ENCODE data around the gene FAM72B. TPM values are rescaled to one million over a fixed set of nuclear protein-coding genes. Genes with fewer than 3 reads are reported as not detected.
"Not testable (repeated sequence)": the region's sequence is repeated elsewhere in the genome, so short reads cannot be mapped to it uniquely, and the experiment has no call there.

The FAM72B gene
- total RNA-seq, 1 donor from 2014 or later, result 2.1 TPM

- ATAC-seq, result not testable (repeated sequence)
Measured at GRCh38 chr1:121200232-121200631, 16.1 kb upstream of the FAM72B start.

- ATAC-seq, result not testable (repeated sequence)
Measured at GRCh38 chr1:121199763-121200162, 15.6 kb upstream of the FAM72B start.

- not testable (repeated sequence) for ATAC-seq
Measured at GRCh38 chr1:121197095-121197882, 13.1 kb upstream of the FAM72B start.

GRCh38 chr1:121192512-121192911 lies 8.4 kb upstream of the FAM72B start:
- not testable (repeated sequence) for ATAC-seq

- ATAC-seq, result not testable (repeated sequence)
Measured at GRCh38 chr1:121187914-121188313, 3.8 kb upstream of the FAM72B start.

GRCh38 chr1:121186191-121186590 lies 2.1 kb upstream of the FAM72B start:
- ATAC-seq, result not testable (repeated sequence)

- ATAC-seq, result peak; percentile 45
Measured at GRCh38 chr1:121185140-121185708, 1.1 kb upstream of the FAM72B start.

GRCh38 chr1:121183867-121184266 lies 273 bp downstream of the FAM72B start:
- not testable (repeated sequence) for ATAC-seq

- not testable (repeated sequence) for ATAC-seq
Measured at GRCh38 chr1:121178197-121178596, 5.9 kb downstream of the FAM72B start.

- ATAC-seq, result not testable (repeated sequence)
Measured at GRCh38 chr1:121176649-121177048, 7.5 kb downstream of the FAM72B start.

- not testable (repeated sequence) for ATAC-seq
Measured at GRCh38 chr1:121168152-121168668, 15.9 kb downstream of the FAM72B start.

GRCh38 chr1:121167225-121167738 lies 16.9 kb downstream of the FAM72B start:
- peak; percentile 95 for ATAC-seq

GRCh38 chr1:121165296-121165695 lies 18.8 kb downstream of the FAM72B start:
- peak; percentile 85 for ATAC-seq

- not testable (repeated sequence) for ATAC-seq
Measured at GRCh38 chr1:121163850-121164757, 20.0 kb downstream of the FAM72B start.

- not testable (repeated sequence) for ATAC-seq
Measured at GRCh38 chr1:121161199-121161901, 22.8 kb downstream of the FAM72B start.

GRCh38 chr1:121160118-121160517 lies 24.0 kb downstream of the FAM72B start:
- ATAC-seq, result not testable (repeated sequence)

- peak; percentile 97 for ATAC-seq
Measured at GRCh38 chr1:121157609-121158008, 26.5 kb downstream of the FAM72B start.

GRCh38 chr1:121156958-121157603 lies 27.1 kb downstream of the FAM72B start:
- ATAC-seq, result peak; percentile 81

GRCh38 chr1:121155671-121156358 lies 28.3 kb downstream of the FAM72B start:
- not testable (repeated sequence) for ATAC-seq

- not testable (repeated sequence) for ATAC-seq
Measured at GRCh38 chr1:121154811-121155210, 29.3 kb downstream of the FAM72B start.

Measured in esophagus mucosa (tissue), 1 donor.